Measurements from ENCODE around the gene CPAMD8.

GRCh38 chr19:16915135-16915534, 111.5 kb downstream of the CPAMD8 start:
- no peak for TF ChIP-seq EZH2 (IDR thresholded peaks at IDR 0.05; ENCODE audit: borderline replicate concordance)
- no peak for TF ChIP-seq CTCF (IDR thresholded peaks at IDR 0.05; ENCODE audit: poor library complexity)
